Measurements from ENCODE around the gene ANKRD63.

ANKRD63 gene

DNA sequence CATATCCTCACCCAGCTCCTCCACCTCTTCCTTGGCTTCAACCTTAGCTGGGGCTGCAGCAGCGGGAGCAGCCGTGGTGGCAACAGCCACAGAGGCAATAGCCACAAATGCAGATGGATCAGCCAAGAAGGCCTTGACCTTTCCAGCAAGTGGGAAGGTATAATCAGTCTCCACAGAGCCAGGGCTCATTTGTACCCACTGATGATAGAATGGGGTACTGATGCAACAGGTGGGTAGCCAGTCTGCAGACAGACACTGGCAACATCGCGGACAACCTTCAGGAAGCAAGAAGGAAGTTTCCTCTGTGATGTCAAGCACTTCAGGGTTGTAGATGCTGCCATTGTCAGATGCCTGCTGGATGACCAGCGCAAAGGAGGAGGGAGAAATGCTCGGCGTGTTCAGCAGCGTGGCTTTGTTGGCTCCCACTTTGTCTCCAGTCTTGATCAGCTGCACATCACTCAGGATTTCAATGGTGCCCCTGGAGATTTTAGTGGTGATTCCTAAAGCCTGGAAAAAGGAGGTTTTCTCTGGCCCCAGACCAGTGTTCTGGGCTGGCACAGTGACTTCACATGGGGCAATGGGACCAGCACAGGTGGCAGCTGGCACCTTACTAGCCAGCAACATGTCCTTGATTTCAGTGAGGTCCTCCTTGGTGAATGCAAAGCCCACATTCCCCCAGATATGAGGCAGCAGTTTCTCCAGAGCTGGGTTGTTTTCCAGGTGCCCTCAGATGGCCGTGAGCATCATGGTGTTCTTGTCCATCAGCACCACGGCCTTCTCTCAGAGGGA lies 29.7 kb upstream of the ANKRD63 start:
- DNase-seq: no peak

GRCh38 chr15:40310993-40311392 lies 28.1 kb upstream of the ANKRD63 start:
- DNase-seq: no peak

GRCh38 chr15:40310001-40310959 lies 27.4 kb upstream of the ANKRD63 start:
- no peak for DNase-seq

- no peak for DNase-seq
Observed at GRCh38 chr15:40309344-40309862, 26.5 kb upstream of the ANKRD63 start.

- no peak for DNase-seq
Observed at GRCh38 chr15:40307421-40308211, 24.8 kb upstream of the ANKRD63 start, which contains the start of gene PLCB2. PLCB2 (minus strand) TSS chr15:40307935; CDS start chr15:40307672, 263 bp downstream.

DNA sequence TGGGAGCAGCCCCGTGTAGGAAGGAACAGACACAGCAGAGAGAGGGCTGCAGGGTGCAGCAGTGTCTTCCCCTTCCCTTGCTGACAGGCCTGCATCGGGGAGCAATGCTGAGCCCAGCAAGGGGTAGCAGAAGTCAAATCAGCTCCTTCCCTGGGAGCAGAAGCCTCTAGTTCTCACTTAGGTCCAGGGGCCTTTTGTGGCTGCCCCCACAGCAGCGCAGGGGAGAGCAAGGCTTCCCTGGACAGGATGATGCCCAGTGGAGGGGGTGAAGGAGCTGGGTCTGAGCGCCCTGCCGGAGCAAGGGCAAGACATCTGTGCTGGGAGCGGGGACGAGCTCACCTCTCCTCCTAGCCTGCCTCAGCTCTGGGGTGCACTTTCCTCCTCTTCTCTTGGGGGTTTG lies 24.0 kb upstream of the ANKRD63 start:
- DNase-seq: no peak

GRCh38 chr15:40306371-40306770 lies 23.5 kb upstream of the ANKRD63 start:
- DNase-seq: no peak

GRCh38 chr15:40305281-40305680 lies 22.4 kb upstream of the ANKRD63 start:
- DNase-seq: no peak

- no peak for DNase-seq
Observed at GRCh38 chr15:40303576-40303975, 20.7 kb upstream of the ANKRD63 start.

- DNase-seq: no peak
Observed at GRCh38 chr15:40302981-40303380, 20.1 kb upstream of the ANKRD63 start.

DNA sequence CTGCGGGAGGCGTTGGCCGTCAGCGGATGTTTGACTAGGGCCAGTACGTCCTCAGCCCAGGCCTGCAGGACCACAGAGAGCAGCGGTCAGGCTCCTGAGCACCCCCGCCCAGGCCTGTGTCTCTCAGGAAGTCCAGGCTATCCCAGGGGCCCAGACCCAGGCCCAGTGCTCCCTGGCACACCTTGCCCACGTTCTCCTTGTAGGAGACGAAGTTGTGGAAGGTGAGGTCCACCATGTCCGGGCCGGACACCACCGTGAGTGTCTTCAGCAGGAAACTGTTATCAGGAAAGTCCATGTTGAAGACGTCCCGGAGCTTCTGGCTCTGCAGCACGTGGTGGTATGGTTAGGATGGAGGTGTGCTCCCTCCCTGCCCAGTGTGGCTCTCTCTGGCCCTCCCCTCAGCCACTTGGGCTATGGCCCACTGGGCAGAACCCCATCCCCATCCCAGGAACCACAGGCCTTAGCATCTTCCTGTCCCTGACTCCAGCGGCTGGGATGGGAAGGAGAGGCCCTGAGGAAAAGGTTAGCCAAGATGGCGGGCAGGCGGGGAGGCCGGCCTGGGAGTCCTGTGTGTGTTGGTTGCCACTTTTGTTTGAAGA lies 19.5 kb upstream of the ANKRD63 start:
- no peak for DNase-seq

GRCh38 chr15:40301467-40302179 lies 18.8 kb upstream of the ANKRD63 start:
- no peak for DNase-seq

GRCh38 chr15:40300771-40301170 lies 17.9 kb upstream of the ANKRD63 start:
- DNase-seq: no peak

DNA sequence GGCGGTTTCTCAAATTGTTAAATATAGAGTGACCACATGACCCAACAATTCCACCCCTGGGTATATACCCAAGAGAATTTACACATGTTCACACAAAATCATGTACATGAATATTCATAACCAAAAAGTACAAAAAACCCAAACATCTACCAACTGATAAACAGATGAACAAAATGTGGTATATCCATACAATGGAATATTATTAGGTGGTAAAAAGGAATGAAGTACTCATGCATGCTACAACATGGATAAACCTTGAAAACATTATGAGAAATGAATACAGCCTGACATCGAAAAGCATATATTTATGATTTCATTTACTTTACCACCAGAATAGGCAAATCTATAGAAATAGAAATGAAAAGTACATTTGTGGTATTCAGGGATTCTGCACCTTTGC lies 17.5 kb upstream of the ANKRD63 start:
- DNase-seq: no peak

DNA sequence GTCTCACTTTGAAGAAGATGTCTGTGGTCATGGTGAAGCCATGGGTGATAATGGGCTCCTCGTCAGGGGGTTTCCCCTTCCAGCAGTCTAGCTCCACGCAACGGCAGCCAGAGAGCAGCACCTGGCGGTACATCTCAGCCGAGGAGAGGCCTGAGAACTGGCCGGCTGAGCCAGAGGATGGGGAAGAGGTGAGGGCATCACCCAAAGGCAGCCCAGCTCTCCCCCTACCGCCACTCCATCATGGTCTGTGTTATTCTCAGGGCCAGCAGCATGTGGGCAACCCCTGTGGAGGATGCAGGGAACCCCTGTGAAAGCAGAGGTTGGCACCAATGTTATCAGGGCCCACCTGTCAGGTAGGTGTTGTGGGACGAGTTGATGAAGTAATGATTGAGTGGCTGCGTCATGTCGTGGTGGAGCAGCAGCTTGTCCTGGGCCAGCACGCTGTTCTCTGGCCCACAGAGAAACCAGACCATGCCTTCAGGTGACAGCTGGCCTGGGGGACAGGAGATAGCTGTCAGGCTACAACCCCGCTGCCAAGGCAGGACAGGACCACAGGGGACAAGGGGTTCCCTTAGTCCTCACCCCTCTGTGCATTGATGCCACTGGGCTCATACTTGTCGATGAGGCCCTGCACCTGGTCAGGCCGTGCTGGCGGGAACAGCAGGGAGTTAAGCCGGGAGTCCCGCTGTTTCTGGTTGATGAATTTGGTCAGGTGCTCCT lies 15.5 kb upstream of the ANKRD63 start:
- no peak for DNase-seq

GRCh38 chr15:40297356-40297755 lies 14.5 kb upstream of the ANKRD63 start:
- no peak for DNase-seq

GRCh38 chr15:40296561-40297230 lies 13.8 kb upstream of the ANKRD63 start:
- no peak for DNase-seq

GRCh38 chr15:40295877-40296560 lies 13.2 kb upstream of the ANKRD63 start:
- DNase-seq: no peak

DNA sequence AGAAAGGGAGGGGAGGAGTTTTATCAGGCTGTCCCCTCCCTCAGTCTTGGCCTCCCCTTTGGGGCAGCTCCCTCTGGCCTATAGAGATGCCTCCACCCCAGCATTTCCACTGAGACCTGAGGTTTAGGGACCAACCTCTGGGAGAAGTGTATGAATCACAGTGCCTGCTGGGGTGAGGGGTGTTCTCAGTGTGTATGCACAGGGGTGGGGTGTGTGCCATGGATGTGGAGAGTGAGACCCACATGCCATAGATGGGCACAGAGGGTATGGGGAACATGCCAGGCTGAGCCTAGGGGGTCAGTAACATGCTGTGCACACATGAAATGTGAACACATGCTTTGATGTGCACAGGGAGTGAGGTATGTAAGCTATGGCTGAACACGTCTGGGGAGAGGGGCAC lies 12.4 kb upstream of the ANKRD63 start:
- no peak for DNase-seq

Data from right forelimb (tissue), 1 donor.